ENCODE data around the gene TRIM44.

DNA sequence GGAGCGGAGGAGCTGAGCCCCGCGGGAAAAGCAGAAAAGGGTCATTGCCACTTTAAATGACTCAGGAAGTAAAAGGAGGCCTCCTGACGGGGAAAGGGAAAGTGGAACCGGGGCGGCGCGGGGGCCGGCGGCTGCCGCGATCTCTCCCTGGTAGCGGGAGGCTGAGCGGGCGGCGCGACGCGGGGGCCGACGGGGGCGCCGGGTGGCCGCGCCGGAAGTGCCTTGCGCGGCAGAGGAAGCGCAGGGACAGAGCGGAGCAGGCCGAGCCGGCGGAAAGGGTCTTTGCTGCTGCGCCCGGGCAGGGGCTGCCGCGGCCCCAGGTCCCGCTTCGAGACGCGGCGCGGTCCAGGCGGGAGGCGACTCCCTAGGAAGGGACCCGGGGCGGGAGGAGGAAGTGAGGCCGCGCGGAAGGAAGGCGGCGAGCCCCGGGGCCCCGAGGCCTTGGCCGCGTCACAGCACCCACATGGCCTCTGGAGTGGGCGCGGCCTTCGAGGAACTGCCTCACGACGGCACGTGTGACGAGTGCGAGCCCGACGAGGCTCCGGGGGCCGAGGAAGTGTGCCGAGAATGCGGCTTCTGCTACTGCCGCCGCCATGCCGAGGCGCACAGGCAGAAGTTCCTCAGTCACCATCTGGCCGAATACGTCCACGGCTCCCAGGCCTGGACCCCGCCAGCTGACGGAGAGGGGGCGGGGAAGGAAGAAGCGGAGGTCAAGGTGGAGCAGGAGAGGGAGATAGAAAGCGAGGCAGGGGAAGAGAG is at the start of gene TRIM44:
- TF ChIP-seq, protein P1, sequence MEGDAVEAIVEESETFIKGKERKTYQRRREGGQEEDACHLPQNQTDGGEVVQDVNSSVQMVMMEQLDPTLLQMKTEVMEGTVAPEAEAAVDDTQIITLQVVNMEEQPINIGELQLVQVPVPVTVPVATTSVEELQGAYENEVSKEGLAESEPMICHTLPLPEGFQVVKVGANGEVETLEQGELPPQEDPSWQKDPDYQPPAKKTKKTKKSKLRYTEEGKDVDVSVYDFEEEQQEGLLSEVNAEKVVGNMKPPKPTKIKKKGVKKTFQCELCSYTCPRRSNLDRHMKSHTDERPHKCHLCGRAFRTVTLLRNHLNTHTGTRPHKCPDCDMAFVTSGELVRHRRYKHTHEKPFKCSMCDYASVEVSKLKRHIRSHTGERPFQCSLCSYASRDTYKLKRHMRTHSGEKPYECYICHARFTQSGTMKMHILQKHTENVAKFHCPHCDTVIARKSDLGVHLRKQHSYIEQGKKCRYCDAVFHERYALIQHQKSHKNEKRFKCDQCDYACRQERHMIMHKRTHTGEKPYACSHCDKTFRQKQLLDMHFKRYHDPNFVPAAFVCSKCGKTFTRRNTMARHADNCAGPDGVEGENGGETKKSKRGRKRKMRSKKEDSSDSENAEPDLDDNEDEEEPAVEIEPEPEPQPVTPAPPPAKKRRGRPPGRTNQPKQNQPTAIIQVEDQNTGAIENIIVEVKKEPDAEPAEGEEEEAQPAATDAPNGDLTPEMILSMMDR (IDR thresholded peaks at IDR 0.05; ENCODE audit: low read length), result no peak
- no peak for TF ChIP-seq EZH2 (IDR thresholded peaks at IDR 0.05; ENCODE audit: borderline replicate concordance, low read length)

Measured in OCI-LY1 (cell line).